HG03108 (cell line): Measurements from ENCODE around the gene ASCL2.

Experiments used
- ATAC-seq: cut with Tn5 transposase; IDR thresholded peaks from one replicate; pipeline ENCODE4 v1.9.1; 2021; ENCODE audit warnings: moderate library complexity; ENCODE audit not compliant: unreplicated experiment

ASCL2 gene, protein sequence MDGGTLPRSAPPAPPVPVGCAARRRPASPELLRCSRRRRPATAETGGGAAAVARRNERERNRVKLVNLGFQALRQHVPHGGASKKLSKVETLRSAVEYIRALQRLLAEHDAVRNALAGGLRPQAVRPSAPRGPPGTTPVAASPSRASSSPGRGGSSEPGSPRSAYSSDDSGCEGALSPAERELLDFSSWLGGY

GRCh38 chr11:2270322-2271076 lies at the start of gene ASCL2:
Gene ASCL2 (minus strand): TSS chr11:2270588. CDS start chr11:2270332, 256 bp downstream.
- no peak for ATAC-seq

DNA sequence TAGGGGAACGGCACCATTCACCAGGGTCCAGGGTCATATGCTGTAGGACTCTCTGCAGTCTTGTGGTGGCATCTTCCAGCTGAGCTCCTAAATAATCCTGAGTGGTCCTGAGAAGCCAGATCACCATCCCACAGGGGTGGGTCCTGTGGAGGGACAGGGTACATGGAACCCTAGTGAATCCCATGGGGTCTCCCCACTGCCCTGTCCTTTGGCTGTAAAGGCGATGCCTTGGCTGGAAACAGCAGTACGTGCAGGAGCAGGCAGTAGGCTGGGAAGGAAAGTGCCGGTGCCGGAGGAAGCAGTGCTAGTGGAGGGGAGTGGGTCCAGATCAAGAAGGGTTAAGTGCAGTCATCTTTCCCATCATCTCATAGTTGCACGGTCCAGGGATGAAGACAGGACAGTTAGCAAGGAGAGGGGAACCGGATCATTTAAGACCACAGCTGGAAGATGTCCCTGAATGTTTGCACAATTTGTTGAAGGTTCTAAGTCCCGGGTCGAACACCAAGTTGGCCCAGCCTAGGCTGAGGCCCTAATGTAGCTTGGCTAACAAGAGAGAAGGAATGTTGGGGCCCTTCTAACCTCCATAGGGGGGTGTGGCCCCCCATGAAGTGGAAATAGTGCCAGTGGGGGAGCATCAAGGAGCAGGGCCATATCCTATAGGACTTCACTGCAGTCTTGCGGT lies 49.5 kb upstream of the ASCL2 start:
- ATAC-seq, result no peak

DNA sequence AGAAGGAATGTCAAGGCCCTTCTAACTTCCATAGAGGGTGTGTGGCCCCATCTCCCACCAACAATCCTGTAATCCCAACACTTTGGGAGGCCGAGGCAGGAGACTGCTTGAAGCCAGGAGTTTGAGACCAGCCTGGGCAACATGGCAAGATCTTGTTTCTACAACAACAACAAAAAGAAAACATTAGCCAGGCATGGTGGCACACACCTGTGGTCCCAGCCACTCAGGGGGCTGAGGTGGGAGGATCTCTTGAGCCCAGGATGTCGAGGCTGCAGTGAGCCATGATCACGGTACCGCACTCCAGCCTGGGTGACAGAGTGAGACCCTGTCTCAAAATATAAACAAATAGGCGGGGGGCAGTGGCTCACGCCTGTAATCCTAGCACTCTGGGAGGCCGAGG lies 48.3 kb upstream of the ASCL2 start:
- ATAC-seq, result no peak

DNA sequence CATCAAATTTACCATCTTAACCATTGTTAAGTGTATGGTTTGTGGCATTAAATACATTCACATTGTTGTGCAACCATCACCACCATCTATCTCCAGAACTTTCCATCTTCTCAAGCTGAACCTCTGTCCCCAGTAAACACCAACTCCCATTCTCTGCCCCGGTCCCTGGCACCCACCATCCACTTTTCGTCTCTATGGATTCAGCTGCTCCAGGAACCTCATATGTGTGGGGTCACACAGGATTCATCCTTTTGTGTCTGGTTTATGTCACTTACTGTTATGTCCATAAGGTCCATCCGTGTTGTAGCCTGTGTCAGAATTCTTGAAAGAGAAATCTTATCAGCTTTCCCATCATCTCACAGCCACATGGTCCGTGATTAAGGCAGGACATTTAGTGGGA lies 47.7 kb upstream of the ASCL2 start:
- ATAC-seq, result no peak

DNA sequence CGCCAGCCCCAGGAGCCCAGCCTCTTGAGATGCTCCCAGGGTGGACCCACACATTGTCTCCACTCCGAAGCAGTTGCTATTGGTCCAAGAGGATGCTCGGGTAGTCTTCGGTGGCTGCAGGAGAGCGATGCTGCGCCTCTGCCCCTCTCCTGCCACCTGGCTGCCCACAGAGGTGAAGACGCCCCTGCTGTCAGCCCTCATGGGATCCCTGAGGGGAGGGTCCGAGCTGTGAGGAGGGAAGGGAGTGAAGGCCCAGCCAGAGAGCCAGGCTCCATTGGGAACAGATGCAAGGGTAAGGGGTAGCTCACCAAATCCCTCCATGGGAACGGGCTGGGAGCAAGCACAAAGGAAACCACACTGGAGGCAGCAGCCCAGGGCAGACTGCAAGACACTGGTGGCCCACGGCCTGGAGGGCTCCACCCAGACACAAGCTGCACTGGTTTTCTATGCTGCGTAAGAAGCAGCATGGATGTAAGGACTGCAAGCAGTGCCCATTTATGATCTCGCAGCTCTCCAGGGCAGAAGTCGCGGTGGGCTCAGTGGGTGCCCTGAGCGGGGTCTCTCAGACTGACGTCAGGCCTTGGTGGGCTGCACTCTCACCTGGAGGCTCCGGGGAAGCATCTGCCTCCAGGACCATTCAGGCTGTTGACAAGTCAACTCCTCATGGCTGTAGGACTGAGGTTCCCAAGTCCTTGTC lies 47.1 kb upstream of the ASCL2 start:
- no peak for ATAC-seq

GRCh38 chr11:2316963-2317244 lies 46.5 kb upstream of the ASCL2 start:
- no peak for ATAC-seq

DNA sequence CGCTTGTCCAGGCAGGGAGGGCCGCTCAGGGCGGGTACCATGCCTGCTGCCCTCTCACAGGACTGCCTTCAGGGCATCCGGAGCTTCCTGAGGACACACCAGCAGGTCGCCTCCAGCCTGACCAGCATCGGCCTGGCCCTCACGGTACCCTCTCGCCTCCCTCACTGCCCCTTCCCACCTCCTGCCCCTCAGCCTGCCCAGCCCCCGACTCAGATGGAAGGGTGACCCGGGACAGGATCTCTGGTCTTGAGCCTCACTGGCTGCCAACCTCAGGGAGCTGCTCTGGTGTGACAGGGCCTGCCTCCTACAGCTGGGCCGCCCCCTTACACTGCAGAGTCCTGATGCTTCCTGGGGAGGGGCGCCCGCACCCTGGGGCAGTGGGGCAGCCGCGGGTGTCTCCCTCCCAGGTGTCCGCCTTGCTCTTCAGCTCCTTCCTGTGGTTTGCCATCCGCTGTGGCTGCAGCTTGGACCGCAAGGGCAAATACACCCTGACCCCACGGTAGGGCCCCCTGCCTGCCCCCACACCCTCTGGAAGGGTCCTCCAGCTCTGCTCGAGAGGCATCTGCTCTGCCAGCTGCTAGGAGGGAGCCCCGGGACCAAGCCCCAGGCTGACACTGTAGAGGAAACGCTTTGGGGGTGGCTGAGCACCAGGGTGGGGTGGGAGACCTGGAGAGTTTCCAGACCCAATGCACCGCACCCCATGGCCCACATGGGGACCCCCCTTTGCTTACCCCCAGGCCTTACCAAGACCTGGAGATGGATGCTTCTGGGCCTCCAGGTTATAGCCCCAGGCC lies 46.0 kb upstream of the ASCL2 start:
- no peak for ATAC-seq

- ATAC-seq, result no peak
Observed at GRCh38 chr11:2315395-2316168, 45.2 kb upstream of the ASCL2 start.

DNA sequence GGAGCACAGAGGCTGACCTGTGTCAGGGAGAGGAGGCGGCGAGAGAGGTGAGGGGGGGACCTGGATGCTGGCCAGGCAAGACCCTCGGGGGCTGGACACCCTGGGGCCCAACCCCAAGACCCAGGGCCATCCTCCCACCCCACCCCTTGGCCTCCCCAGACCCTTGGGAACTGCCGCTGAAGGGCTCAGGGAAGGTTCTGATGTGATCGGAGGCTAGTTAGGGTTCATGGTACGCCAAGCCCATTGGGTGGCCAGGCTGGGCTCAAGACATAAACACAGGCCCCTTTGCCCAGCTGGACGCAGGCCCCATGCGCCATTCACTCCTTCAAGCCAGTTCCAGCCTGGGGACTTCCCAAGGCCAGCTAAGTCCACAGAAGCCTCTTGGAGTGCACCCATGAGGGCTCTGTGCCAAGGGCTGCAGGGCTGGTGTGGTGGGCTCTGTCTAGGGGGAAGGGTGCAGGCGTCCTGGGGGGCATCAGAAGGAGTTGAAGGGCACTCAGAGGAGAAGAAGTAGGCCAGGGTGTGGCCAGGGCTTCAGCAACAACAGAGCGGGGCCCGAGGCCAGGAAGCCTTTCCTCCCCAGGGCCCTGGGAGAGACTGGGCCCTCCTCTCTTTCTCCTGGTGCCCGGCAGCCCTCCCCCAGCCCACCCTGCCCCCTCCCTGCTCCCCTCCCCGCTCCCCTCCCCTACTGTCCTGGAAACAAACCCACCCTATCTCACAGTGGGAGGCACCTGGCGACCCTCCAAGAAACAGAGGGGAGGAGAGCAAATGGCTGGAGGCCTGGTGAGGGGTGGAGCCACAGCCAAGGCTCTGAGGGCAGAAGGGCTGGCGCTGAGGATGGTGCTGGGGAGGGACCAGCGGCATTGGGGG lies 44.4 kb upstream of the ASCL2 start:
- no peak for ATAC-seq

DNA sequence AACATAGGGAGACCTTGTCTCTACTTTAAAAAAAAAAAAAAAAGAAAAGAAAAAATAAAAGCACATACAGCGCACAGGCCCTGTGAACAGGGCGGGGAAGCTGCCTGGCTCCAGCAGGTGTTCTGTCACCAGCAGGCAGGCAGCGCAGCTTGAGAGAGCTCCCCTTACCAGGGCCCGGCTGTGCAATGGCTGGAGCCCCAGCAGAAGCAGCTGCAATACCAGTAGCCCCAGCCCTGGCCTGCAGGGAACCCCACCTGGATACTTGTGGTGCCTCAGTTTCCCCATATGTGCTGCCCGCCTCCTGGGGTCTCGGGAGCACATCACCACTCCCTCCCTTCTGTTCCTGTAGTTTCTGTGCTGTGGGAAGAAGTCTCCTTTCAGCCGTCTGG lies 43.7 kb upstream of the ASCL2 start:
- ATAC-seq, result no peak

- ATAC-seq, result no peak
Observed at GRCh38 chr11:2313051-2313951, 42.9 kb upstream of the ASCL2 start.

GRCh38 chr11:2312232-2313042 lies 42.0 kb upstream of the ASCL2 start:
- no peak for ATAC-seq

GRCh38 chr11:2311353-2312133 lies 41.2 kb upstream of the ASCL2 start:
- no peak for ATAC-seq

DNA sequence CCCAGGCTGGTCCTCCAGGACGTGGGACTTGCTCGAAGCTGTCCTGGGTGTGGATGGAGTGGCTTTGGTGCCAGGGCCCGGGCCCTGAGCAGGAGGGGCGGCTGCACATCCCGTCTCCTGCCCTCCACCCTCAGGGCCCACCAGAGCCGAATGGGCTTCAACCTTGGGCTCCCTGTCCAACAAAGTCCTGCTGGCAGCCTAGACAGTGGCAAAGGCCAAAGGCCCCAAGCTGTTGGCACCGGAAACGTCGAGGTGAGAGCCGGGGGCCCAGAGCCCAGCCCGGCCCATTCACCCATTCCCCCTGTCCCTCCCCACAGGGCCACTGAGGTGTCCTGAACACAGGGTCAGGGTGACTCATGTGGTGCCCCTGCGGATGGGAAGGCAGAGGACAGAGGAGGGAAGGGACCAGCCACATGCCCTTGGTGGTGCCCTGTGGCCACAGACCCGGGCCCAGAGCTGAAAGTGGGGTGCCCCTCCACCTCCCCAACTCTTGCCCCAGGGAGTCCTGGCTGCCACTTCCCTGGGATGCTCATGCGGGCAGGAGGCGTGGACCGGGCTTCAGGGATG lies 40.5 kb upstream of the ASCL2 start:
- no peak for ATAC-seq

DNA sequence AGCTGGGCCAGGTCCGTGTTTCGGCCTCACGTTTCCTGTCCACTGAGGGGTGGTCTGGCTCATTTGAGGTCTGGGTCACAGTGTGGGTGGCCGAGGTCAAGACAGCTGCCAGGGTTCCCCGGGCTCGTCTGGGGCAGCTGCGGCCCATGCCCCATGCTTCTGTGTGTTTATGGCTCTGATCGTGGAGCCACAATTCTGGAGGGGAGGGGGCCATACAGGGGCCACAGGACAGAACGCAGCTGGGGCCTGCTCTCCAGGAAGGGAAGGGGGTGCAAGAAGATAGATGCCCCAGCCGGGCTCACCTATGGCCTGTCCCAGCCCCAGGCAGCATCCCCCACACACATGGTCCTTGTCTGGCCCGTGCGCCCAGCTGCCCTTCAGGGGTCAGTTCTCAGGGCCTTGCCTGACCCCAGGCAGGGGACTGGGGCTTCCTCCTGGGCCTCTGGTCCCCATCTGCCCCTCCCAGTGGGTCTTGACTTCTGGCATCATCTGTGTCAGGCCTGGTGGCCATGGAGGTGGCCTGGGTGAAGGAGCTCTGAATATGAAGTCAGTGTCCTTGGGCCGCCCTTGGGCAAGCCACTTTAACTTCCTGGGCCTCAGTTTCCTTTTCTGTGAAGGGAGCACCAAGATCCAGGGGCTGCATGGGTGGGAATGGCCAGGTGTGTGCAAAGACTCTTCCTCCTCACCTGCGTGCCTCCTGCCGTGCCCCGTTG lies 39.8 kb upstream of the ASCL2 start:
- ATAC-seq, result no peak
